Fibroblast of pulmonary artery (primary cell): ENCODE data around the gene CACNA2D3.

Source experiments
- DNase-seq: peaks from one replicate; pipeline ENCODE4 v3.0.0-alpha.2; 2010; ENCODE audit warnings: low read depth
- H3K4me3 ChIP-seq: replicated peaks from 2 replicates; pipeline ENCODE4 v1.5.1; 2011; ENCODE audit warnings: low read depth, mild to moderate bottlenecking, control low read depth, low read length, moderate library complexity
- TF ChIP-seq, protein P1 (sequence below): IDR thresholded peaks from 2 replicates; pipeline ENCODE4 v1.5.1; 2011; ENCODE audit warnings: mild to moderate bottlenecking, control low read depth, low read length, inconsistent platforms; ENCODE audit errors: missing control alignments

CACNA2D3 gene

DNA sequence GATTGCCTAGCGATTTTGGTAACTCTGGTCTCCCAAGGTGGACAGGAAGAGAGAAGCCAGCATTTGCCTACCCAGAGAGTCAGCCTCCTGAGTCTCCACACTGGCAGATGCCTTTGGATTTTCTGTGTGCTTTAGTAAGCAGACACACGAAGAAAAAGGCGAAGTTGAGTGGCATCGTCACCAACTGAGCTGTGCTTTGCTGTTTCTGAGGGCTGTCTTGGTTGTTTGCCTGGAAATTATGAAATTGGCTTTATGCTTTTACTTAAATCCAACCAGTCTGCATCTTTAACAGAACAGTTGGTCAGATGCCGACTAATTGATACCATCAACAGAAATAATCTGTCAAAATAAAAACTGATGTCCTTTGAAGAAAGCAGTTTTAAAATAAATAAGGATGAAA, 56.0 kb downstream of the CACNA2D3 start:
- no peak overlapping the region for H3K4me3 ChIP-seq
- TF ChIP-seq, protein P1, sequence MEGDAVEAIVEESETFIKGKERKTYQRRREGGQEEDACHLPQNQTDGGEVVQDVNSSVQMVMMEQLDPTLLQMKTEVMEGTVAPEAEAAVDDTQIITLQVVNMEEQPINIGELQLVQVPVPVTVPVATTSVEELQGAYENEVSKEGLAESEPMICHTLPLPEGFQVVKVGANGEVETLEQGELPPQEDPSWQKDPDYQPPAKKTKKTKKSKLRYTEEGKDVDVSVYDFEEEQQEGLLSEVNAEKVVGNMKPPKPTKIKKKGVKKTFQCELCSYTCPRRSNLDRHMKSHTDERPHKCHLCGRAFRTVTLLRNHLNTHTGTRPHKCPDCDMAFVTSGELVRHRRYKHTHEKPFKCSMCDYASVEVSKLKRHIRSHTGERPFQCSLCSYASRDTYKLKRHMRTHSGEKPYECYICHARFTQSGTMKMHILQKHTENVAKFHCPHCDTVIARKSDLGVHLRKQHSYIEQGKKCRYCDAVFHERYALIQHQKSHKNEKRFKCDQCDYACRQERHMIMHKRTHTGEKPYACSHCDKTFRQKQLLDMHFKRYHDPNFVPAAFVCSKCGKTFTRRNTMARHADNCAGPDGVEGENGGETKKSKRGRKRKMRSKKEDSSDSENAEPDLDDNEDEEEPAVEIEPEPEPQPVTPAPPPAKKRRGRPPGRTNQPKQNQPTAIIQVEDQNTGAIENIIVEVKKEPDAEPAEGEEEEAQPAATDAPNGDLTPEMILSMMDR = no peak
- DNase-seq = no peak

DNA sequence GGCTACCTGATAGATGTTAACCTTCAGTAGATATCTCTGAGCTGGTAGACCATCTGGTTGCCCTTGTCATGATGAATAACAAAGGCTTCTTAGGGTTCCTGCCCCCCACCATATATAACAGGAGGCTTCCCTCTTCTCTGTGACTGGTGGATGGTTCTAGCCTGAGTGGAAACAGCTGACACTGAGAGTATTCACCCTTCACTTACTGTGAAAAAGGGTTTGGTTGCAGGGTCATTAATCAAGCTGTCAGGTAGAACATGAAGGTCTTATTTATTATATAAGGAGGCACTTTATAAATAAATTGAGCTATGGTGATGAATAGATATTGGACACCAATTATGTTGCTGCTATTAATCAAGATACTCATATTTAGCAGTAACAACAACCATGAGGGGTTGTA, 58.6 kb downstream of the CACNA2D3 start:
- H3K4me3 ChIP-seq = no peak overlapping the region
- DNase-seq = no peak
- TF ChIP-seq, protein P1 = no peak

DNA sequence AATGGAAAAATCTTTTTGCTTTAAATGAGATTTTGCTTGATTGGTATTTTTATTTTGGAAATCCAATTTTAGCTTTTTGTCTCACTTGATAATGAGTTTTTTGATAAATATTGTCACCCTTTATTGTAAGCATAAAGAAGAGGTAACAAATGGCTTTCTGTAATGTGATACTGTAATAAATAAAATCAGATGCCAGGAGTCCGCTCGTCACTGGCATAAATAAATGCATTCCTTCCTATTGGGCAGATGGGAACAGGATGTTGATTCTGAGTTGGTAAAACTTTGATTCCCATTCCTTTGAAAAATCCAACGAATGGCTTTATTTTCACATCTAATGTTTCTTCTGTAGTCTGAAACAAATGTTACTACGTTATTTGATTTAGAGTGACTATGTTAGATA, 59.9 kb downstream of the CACNA2D3 start:
- H3K4me3 ChIP-seq = no peak overlapping the region
- TF ChIP-seq, protein P1 = no peak
- DNase-seq = no peak

GRCh38 chr3:54185740-54186139, 63.4 kb downstream of the CACNA2D3 start:
- no peak overlapping the region for H3K4me3 ChIP-seq
- TF ChIP-seq, protein P1 = no peak
- DNase-seq = no peak

- TF ChIP-seq, protein P1 = no peak
- no peak overlapping the region for H3K4me3 ChIP-seq
- DNase-seq = peak; percentile 84
These were observed 65.9 kb downstream of the CACNA2D3 start for GRCh38 chr3:54188176-54188791.

- no peak for DNase-seq
- H3K4me3 ChIP-seq = no peak overlapping the region
- TF ChIP-seq, protein P1 = no peak
These were observed 68.9 kb downstream of the CACNA2D3 start for GRCh38 chr3:54191220-54191619.

DNA sequence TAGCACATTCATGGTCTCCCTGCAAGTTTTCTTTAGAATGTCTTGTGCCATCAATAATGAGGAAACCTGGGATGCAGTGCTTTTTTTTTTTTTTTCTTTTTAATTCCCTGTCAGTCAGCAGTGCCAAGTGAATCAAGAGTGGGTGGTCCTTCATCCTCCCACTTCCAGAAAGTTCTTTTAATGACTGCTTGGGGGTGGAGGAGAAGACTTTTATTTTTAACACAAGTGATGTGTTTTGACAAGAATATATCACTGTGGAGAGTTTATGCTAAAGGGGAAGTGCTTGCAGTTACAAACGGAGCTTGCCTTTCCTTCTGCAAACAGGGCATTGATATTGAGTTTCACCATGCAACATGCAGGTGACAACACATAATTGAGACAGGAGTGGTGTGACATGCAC, 69.7 kb downstream of the CACNA2D3 start:
- H3K4me3 ChIP-seq = no peak overlapping the region
- TF ChIP-seq, protein P1 = no peak
- no peak for DNase-seq
